ENCODE data around the gene RMRP. TPM values are rescaled to one million over a fixed set of nuclear protein-coding genes. Genes with fewer than 3 reads are reported as not detected.

RMRP gene
- total and polyA plus RNA-seq, 9 of the 15 experiments (the other 6 are each of a cell fraction or from before 2014, with no cell fraction given): 75.7 to 89,974 (median 13,378) TPM; not detected in 3

DNA sequence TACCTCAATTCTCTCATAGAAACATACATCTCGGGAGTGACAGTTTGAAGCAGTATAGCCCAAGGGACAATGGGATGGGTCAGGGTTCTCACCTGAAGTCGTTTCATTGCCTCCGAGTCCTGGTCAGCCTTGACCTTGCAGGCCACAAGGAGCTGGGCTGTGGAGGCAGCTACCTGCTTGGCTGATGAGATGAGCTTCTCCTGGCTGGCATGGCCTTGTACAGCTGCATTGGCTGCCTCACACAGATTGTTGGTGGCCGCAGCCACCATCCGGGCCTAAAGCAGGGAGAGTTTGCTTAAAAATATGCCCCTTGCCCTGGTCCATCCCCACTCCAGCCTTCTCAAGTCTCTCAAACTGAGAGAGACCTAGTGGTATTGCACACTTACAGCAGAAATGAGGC is 40.4 kb upstream of the RMRP start (continued):
- TF ChIP-seq, protein P1, sequence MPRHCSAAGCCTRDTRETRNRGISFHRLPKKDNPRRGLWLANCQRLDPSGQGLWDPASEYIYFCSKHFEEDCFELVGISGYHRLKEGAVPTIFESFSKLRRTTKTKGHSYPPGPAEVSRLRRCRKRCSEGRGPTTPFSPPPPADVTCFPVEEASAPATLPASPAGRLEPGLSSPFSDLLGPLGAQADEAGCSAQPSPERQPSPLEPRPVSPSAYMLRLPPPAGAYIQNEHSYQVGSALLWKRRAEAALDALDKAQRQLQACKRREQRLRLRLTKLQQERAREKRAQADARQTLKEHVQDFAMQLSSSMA (CRISPR knock-in tag; IDR thresholded peaks at IDR 0.05): no peak
- no peak for TF ChIP-seq SP1 (CRISPR knock-in tag; IDR thresholded peaks at IDR 0.05)
- TF ChIP-seq, protein P2, sequence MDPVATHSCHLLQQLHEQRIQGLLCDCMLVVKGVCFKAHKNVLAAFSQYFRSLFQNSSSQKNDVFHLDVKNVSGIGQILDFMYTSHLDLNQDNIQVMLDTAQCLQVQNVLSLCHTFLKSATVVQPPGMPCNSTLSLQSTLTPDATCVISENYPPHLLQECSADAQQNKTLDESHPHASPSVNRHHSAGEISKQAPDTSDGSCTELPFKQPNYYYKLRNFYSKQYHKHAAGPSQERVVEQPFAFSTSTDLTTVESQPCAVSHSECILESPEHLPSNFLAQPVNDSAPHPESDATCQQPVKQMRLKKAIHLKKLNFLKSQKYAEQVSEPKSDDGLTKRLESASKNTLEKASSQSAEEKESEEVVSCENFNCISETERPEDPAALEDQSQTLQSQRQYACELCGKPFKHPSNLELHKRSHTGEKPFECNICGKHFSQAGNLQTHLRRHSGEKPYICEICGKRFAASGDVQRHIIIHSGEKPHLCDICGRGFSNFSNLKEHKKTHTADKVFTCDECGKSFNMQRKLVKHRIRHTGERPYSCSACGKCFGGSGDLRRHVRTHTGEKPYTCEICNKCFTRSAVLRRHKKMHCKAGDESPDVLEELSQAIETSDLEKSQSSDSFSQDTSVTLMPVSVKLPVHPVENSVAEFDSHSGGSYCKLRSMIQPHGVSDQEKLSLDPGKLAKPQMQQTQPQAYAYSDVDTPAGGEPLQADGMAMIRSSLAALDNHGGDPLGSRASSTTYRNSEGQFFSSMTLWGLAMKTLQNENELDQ (CRISPR knock-in tag; IDR thresholded peaks at IDR 0.05; ENCODE audit: borderline replicate concordance): no peak
- TF ChIP-seq, protein P3, sequence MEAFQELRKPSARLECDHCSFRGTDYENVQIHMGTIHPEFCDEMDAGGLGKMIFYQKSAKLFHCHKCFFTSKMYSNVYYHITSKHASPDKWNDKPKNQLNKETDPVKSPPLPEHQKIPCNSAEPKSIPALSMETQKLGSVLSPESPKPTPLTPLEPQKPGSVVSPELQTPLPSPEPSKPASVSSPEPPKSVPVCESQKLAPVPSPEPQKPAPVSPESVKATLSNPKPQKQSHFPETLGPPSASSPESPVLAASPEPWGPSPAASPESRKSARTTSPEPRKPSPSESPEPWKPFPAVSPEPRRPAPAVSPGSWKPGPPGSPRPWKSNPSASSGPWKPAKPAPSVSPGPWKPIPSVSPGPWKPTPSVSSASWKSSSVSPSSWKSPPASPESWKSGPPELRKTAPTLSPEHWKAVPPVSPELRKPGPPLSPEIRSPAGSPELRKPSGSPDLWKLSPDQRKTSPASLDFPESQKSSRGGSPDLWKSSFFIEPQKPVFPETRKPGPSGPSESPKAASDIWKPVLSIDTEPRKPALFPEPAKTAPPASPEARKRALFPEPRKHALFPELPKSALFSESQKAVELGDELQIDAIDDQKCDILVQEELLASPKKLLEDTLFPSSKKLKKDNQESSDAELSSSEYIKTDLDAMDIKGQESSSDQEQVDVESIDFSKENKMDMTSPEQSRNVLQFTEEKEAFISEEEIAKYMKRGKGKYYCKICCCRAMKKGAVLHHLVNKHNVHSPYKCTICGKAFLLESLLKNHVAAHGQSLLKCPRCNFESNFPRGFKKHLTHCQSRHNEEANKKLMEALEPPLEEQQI (IDR thresholded peaks at IDR 0.05): no peak
- no peak for TF ChIP-seq NFIX (CRISPR knock-in tag; IDR thresholded peaks at IDR 0.05; ENCODE audit: low read depth)
- TF ChIP-seq, protein P4, sequence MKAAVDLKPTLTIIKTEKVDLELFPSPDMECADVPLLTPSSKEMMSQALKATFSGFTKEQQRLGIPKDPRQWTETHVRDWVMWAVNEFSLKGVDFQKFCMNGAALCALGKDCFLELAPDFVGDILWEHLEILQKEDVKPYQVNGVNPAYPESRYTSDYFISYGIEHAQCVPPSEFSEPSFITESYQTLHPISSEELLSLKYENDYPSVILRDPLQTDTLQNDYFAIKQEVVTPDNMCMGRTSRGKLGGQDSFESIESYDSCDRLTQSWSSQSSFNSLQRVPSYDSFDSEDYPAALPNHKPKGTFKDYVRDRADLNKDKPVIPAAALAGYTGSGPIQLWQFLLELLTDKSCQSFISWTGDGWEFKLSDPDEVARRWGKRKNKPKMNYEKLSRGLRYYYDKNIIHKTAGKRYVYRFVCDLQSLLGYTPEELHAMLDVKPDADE (conservative IDR thresholded peaks at IDR 0.05; ENCODE audit: control insufficient read depth, low read depth, low read length): no peak
